HG03135 (cell line): ENCODE results near the gene MEF2B.
"Not testable (repeated sequence)": the region's sequence is repeated elsewhere in the genome, so short reads cannot be mapped to it uniquely, and the experiment has no call there.

Experiments
- ATAC-seq: cut with Tn5 transposase; IDR thresholded peaks from one replicate; pipeline ENCODE4 v1.9.1; 2021; ENCODE audit warnings: mild to moderate bottlenecking, moderate library complexity; ENCODE audit not compliant: unreplicated experiment

The MEF2B gene

GRCh38 chr19:19102566-19102965, 67.5 kb downstream of the MEF2B start:
- not testable (repeated sequence) for ATAC-seq

DNA sequence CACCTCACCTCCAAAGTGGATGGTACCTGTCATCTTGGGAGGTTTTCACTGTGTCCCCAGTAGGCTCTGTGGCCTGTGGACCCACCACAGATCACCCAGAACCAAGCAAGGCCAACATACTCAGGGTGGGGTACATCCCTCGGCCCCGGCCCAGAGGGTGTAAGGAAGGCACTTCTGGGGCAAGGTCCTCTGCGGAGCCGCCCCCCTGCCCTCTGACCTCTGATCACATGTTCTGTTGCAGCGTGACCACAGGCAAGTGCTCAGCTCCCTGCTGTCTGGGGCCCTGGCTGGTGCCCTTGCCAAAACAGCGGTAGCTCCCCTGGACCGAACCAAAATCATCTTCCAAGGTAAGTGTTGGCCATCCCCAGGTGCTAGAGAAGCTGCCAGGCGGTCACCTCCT, 68.5 kb downstream of the MEF2B start:
- ATAC-seq = no peak

GRCh38 chr19:19098703-19099632, 71.1 kb downstream of the MEF2B start:
- no peak for ATAC-seq

GRCh38 chr19:19098084-19098702, 71.9 kb downstream of the MEF2B start:
- ATAC-seq = no peak

GRCh38 chr19:19096641-19097627, 73.1 kb downstream of the MEF2B start:
- ATAC-seq = no peak

DNA sequence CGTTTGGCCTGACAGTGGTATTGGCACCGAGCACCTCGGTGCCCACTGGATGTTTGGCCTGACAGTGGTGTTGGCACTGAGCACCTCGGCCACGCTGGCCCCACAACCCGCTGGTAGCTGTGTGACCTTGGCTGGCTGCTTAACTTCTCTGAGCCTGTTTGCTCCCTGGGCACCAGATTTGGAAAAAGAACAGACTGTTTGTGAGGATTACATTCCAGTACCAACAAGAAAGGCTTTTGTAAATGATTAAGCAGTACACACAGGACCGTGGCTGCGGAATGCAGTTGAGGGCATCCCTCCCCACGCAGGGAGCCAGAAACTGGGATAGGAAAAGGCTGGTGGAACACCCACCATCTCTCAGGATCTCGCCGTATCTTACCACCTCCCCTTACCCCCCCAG, 74.4 kb downstream of the MEF2B start:
- ATAC-seq = no peak
